MM.1S (cell line): Measurements from ENCODE around the gene PCNT.

Experiments
- DNase-seq: peaks from one replicate; pipeline ENCODE4 v3.0.0-alpha.2; 2015
- H2AFZ ChIP-seq: fragments of 300-600 bp; sonication (generic); 2 replicates; pipeline ENCODE4 v1.6.0; 2016; ENCODE audit warnings: antibody characterized with exemption, low read length
- H3F3A ChIP-seq: fragments of 300-600 bp; sonication (generic); 2 replicates; pipeline ENCODE4 v1.6.1; 2016; ENCODE audit warnings: mild to moderate bottlenecking, antibody characterized with exemption, low read length, moderate library complexity, mixed read lengths; ENCODE audit not compliant: insufficient read depth
- H3K27ac ChIP-seq: fragments of 300-600 bp; sonication (generic); 2 replicates; pipeline ENCODE4 v1.5.1; 2016; ENCODE audit warnings: mild to moderate bottlenecking, low read length
- H3K27me3 ChIP-seq: fragments of 300-600 bp; sonication (generic); replicated peaks from 2 replicates; pipeline ENCODE4 v1.6.0; 2016; ENCODE audit warnings: low read length; ENCODE audit not compliant: insufficient read depth
- H3K36me3 ChIP-seq: fragments of 300-600 bp; sonication (generic); replicated peaks from 2 replicates; pipeline ENCODE4 v1.6.1; 2016; ENCODE audit warnings: mild to moderate bottlenecking, low read length, mixed read lengths; ENCODE audit not compliant: insufficient read depth
- H3K4me1 ChIP-seq: fragments of 300-600 bp; sonication (generic); 2 replicates; pipeline ENCODE4 v1.6.1; 2016; ENCODE audit warnings: low read length, mixed read lengths
- H3K4me2 ChIP-seq: fragments of 300-600 bp; sonication (generic); 2 replicates; pipeline ENCODE4 v1.6.0; 2016; ENCODE audit warnings: low read depth, low read length
- H3K4me3 ChIP-seq: fragments of 300-600 bp; sonication (generic); 2 replicates; pipeline ENCODE4 v1.5.1; 2016; ENCODE audit warnings: low read length, mixed read lengths
- H3K79me2 ChIP-seq: fragments of 300-600 bp; sonication (generic); 2 replicates; pipeline ENCODE4 v1.6.1; 2016; ENCODE audit warnings: mixed run types, low read length, mixed read lengths
- H3K9ac ChIP-seq: fragments of 300-600 bp; sonication (generic); 2 replicates; pipeline ENCODE4 v1.6.1; 2016; ENCODE audit warnings: low read length, mixed read lengths
- H3K9me2 ChIP-seq: fragments of 300-600 bp; sonication (generic); replicated peaks from 2 replicates; pipeline ENCODE4 v1.6.1; 2016; ENCODE audit warnings: mild to moderate bottlenecking, low read length, mixed read lengths; ENCODE audit not compliant: insufficient read depth
- H3K9me3 ChIP-seq: fragments of 300-600 bp; sonication (generic); replicated peaks from 2 replicates; pipeline ENCODE4 v1.6.1; 2016; ENCODE audit warnings: mild to moderate bottlenecking, low read length, mixed read lengths; ENCODE audit not compliant: insufficient read depth
- H4K20me1 ChIP-seq: fragments of 300-600 bp; sonication (generic); 2 replicates; pipeline ENCODE4 v1.6.1; 2016; ENCODE audit warnings: mild to moderate bottlenecking, low read length, moderate library complexity, mixed read lengths; ENCODE audit not compliant: insufficient read depth
- EZH2 ChIP-seq: fragments of 300-600 bp; sonication (generic); optimal IDR thresholded peaks from 2 replicates; pipeline ENCODE3; 2017; ENCODE audit warnings: low read depth, mild to moderate bottlenecking, antibody characterized with exemption, low read length, mixed read lengths
- EZH2phosphoT487 ChIP-seq: fragments of 300-600 bp; sonication (generic); IDR thresholded peaks from 2 replicates; pipeline ENCODE4 v1.6.1; 2018; ENCODE audit warnings: antibody characterized with exemption, low read length
- TF ChIP-seq, protein P1 (sequence below): fragments of 300-600 bp; sonication (generic); IDR thresholded peaks from 2 replicates; pipeline ENCODE4 v1.5.1; 2016; ENCODE audit warnings: antibody characterized with exemption, low read length, mixed read lengths

PCNT gene

DNA sequence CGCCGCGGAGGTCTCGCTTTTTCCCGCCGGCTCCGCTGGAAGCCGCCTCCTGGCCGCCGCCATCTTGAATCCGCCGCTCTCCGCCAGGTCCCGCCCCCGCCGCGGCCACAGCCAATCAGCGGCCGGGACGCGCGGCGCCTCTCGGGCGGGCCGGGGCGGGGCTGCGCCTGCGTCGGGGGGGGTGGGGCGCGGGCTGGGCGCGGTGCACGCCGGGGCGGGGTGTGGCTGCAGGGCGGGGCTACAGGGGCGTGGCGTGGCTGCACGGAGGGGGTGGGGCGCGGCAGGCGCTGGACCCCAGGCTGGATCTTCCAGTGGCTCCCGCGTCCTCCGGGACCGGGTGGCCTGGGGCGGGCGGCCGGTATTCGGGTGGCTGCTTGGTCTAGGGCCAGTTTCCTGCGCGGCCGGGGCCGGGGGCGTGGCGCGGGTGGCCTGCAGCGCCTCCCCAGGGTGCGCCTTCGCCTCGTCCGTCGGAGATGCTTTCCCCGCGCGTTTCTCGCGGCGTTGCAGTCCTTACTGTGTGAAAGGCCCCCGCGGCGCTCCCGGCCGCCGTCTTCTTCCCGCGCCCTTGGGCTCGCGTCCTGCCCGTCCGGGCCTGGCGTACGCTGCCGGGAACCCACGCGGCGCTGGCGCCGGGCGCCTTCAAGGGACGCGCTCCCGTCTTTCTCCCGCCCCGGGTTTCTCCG is 575 bp downstream of the PCNT start:
- Histone ChIP-seq H3K9me3 (no peaks in the 10 kb centered on the region), H3K4me3 (peak overlapping the region; percentile 98), H2AFZ (peak overlapping the region; percentile 88), H3K36me3 (0 out of 2 replicates have a peak, but pooled peaks cover 4% of the 10 kb centered on the region), H3K27me3 (no peaks in the 10 kb centered on the region), H3K9me2 (no peaks in the 10 kb centered on the region), H3F3A (peaks cover 29% of the 10 kb centered on the region), H3K27ac (peak overlapping the region; percentile 93), H3K9ac (peak overlapping the region; percentile 91), H3K4me2 (peak overlapping the region; percentile 97), H4K20me1 (no peaks in the 10 kb centered on the region), H3K79me2 (peaks cover 77% of the 10 kb centered on the region), H3K4me1 (peaks cover 18% of the 10 kb centered on the region)
- DNase-seq: peak; percentile 94
- no peak for TF ChIP-seq EZH2
- TF ChIP-seq, protein P1, sequence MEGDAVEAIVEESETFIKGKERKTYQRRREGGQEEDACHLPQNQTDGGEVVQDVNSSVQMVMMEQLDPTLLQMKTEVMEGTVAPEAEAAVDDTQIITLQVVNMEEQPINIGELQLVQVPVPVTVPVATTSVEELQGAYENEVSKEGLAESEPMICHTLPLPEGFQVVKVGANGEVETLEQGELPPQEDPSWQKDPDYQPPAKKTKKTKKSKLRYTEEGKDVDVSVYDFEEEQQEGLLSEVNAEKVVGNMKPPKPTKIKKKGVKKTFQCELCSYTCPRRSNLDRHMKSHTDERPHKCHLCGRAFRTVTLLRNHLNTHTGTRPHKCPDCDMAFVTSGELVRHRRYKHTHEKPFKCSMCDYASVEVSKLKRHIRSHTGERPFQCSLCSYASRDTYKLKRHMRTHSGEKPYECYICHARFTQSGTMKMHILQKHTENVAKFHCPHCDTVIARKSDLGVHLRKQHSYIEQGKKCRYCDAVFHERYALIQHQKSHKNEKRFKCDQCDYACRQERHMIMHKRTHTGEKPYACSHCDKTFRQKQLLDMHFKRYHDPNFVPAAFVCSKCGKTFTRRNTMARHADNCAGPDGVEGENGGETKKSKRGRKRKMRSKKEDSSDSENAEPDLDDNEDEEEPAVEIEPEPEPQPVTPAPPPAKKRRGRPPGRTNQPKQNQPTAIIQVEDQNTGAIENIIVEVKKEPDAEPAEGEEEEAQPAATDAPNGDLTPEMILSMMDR: no peak; the same call in 1 of the 2 replicates
- TF ChIP-seq EZH2phosphoT487: no peak

DNA sequence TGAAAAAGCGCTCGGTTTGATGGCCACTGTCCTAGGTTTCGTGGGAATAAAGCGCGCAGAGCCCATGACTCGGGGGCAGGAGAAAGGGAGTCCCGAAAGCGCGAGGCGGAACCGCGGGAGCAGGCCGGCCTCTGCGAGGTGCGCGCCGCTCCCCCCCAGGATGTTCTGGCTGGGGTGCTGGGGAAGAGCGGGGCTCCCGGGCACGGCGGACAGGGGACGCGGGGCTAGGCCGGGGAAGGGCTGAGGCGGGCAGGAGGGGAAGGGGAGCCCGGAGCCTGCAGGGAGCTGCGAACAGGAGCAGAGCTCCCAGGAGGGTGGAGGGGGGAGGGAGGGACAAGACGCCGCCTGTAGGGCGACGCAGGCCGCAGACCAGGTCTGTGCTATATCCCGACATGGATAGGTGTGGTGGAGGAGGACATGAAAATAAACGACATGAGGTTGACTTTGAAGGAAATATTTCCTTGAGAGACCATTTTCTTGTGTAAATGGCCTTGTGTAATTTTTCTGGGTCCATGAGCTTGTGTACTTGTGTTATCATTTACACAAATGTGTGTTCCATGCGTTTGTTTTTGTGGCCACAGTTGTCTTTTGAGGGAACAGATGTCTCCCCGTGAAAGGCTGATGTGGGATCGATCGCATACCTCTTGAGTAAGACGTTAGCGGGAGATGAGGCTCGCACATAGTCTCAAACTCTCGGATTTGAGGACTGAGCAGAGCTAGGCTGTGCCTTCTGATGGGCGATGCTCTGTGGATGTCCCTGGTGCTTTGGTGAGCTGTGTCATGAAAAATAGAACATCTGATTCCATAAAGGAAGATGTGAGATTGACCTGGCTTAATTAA is 1.3 kb downstream of the PCNT start:
- peaks cover 18% of the 10 kb centered on the region for H3K4me1 ChIP-seq
- TF ChIP-seq, protein P1: peak; percentile 40
- no peak for TF ChIP-seq EZH2phosphoT487
- peak overlapping the region; percentile 88 for H3K4me3 ChIP-seq
- peaks cover 29% of the 10 kb centered on the region for H3F3A ChIP-seq
- H3K4me2 ChIP-seq: peak overlapping the region; percentile 97
- peaks cover 7% of the 10 kb centered on the region; the same call in 1 of the 2 replicates for H3K36me3 ChIP-seq
- peak overlapping the region; percentile 88 for H2AFZ ChIP-seq
- no peaks in the 10 kb centered on the region for H4K20me1 ChIP-seq
- H3K9ac ChIP-seq: peak overlapping the region; percentile 80
- peak overlapping the region; percentile 62; the same call in 1 of the 2 replicates for H3K27ac ChIP-seq
- H3K9me3 ChIP-seq: no peaks in the 10 kb centered on the region
- H3K27me3 ChIP-seq: no peaks in the 10 kb centered on the region
- DNase-seq: peak; percentile 64
- H3K79me2 ChIP-seq: peaks cover 85% of the 10 kb centered on the region
- H3K9me2 ChIP-seq: no peaks in the 10 kb centered on the region

DNA sequence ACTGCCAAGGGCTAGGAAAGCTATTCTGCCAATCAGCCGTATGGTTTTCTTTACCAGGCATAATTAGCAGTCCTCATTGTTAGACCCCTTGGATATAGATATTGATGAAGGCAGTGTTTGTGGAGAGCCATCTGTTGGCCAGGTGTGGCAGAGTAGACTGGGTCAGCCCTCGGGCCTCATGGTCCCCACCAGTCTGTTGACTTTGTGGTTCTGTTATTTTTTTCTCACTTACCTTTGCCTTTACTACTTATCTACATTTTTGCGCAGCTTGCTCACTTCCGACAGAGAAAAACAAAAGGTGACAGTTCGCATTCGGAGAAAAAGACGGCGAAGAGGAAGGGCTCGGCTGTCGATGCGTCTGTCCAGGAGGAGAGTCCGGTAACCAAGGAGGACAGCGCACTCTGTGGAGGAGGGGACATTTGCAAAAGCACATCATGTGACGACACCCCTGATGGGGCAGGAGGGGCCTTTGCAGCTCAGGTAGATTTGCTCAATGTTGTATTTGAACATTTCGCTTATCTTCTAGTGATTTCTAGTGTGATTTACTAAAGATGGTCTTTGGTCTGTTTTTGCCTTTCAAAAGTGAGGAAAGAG is 2.3 kb downstream of the PCNT start:
- Histone ChIP-seq H3K9ac (peak overlapping the region; percentile 80; the same call in 1 of the 2 replicates), H3K4me1 (peaks cover 18% of the 10 kb centered on the region), H3K27me3 (no peaks in the 10 kb centered on the region), H3K9me2 (no peaks in the 10 kb centered on the region), H3K79me2 (peaks cover 87% of the 10 kb centered on the region), H3K9me3 (no peaks in the 10 kb centered on the region), H3K4me2 (peak overlapping the region; percentile 97), H3K4me3 (no peak overlapping the region), H3K27ac (no peak overlapping the region), H4K20me1 (no peaks in the 10 kb centered on the region), H3F3A (peaks cover 25% of the 10 kb centered on the region), H3K36me3 (peaks cover 7% of the 10 kb centered on the region), H2AFZ (no peak overlapping the region)
- no peak for DNase-seq
- TF ChIP-seq, protein P1: peak; percentile 7; the same call in 1 of the 2 replicates
- TF ChIP-seq EZH2phosphoT487: no peak
